SK-N-SH treated with all-trans-retinoic acid at 6 μM for 48 hours (cell line): Measurements from ENCODE around the gene PPP4R1.

Experiments
- PATZ1 ChIP-seq: fragments of 250-450 bp; sonication (Bioruptor Pico); IDR thresholded peaks from 2 replicates; pipeline ENCODE4 v1.8.0; 2020; ENCODE audit warnings: mild to moderate bottlenecking, moderate library complexity, borderline replicate concordance
- ZFP3 ChIP-seq: fragments of 250-450 bp; sonication (Bioruptor Pico); IDR thresholded peaks from 2 replicates; pipeline ENCODE4 v1.5.0; 2020; ENCODE audit warnings: mild to moderate bottlenecking, moderate library complexity

- no peak for TF ChIP-seq ZFP3 (CRISPR knock-in tag)
- no peak for TF ChIP-seq PATZ1 (CRISPR knock-in tag)
Measured at GRCh38 chr18:9655232-9655767, 40.9 kb upstream of the PPP4R1 start.
